Measurements from ENCODE around the gene KCND3.
"Not testable (repeated sequence)": the region's sequence is repeated elsewhere in the genome, so short reads cannot be mapped to it uniquely, and the experiment has no call there.

Gene KCND3

DNA sequence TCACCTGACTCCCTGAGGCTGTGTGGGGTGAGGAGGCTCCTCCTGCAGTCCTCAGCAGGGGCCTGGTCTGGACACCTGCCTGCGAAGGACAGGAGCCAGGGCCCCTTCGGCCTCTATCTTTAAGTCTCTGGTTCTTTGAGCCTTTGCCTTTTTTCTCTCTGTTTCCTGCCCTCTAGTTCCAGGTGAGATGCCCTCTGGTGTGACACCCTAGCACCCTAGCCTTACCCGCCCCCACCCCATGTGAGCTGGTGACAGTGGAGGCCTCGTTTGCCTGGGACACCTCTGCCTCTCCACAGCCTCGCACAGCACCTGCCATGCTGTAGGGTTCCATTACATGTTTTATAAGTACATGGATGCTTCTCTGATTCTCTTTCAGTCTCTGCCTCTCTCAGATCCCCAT is 186.5 kb downstream of the KCND3 start:
- DNase-seq, result no peak

DNA sequence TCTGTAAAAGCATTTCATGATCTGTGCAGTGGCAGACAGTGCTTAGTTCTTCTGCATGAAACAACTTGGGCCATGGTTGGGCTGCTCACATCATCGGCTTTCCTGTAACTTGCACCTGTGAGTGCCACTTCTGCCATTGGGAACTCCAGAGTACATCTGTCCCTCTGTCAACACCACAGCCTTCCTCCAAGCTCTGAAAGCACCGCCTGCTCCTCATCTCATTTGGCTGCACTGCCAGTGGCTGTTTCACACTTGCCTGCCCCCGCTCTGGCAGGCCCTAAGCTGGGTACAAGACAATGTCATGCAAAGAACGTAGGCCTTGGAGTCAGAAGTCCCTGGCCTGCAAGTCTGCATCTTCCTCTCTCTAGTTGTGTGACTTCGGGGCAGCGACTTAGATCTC is 187.4 kb downstream of the KCND3 start:
- DNase-seq, result peak in 1 of 2 experiments; percentile 14

- DNase-seq, result no peak
Measured at GRCh38 chr1:111801071-111801850, 188.2 kb downstream of the KCND3 start.

DNA sequence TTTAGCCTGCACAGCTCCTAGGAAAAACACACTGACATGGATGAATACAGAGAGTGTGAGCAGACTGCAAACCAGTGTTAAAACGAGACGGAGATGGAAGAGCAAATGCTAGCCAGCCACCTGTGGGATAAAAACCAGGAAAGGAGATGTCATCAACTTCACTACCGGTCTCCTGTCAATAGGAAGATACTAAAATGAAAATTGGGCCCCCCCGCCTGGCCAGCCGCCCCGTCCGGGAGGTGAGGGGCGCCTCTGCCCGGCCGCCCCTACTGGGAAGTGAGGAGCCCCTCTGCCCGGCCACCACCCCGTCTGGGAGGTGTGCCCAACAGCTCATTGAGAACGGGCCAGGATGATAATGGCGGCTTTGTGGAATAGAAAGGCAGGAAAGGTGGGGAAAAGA is 189.7 kb downstream of the KCND3 start:
- not testable (repeated sequence) for DNase-seq

DNA sequence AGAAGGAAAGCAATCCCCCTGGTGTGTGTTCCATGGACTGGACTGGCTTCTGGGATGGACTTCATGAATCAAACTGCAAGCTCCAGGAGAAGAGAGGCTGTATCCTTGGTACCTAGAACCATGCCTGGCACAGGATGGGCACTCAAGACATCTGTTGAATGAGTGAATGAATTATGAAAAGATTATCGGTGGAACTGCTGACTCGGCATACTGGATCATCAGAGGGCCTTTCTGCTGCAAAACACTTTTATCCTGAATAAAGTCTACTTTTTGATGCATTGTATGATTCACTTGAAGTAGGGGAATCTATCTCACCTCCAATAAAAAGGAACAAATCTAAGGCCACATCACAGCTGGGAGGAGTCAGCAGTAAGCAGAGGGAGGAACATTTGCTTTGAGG is 190.9 kb downstream of the KCND3 start:
- no peak for DNase-seq

DNA sequence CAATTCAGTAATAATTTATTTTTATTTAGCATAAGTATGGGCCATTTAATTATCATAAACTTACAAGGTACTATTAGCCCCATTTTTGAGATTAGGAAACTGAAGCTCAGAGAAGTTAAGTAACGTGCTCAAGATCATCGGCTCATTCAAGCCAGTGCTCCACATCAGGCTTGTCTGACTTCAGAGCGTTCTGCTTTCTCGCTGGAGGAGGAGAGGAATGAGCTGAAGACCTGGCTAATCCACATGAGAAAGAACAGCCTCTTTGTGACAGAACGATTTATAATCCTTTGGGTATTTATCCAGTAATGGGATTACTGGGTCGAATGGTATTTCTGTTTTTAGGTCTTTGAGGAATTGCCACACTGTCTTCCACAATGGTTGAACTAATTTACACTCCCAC is 194.1 kb downstream of the KCND3 start:
- no peak for DNase-seq

GRCh38 chr1:111793923-111794322 is 195.5 kb downstream of the KCND3 start:
- no peak for DNase-seq

- no peak for DNase-seq
Measured at GRCh38 chr1:111792249-111792648, 197.2 kb downstream of the KCND3 start.

- no peak for DNase-seq
Measured at GRCh38 chr1:111791776-111792175, 197.7 kb downstream of the KCND3 start.

DNA sequence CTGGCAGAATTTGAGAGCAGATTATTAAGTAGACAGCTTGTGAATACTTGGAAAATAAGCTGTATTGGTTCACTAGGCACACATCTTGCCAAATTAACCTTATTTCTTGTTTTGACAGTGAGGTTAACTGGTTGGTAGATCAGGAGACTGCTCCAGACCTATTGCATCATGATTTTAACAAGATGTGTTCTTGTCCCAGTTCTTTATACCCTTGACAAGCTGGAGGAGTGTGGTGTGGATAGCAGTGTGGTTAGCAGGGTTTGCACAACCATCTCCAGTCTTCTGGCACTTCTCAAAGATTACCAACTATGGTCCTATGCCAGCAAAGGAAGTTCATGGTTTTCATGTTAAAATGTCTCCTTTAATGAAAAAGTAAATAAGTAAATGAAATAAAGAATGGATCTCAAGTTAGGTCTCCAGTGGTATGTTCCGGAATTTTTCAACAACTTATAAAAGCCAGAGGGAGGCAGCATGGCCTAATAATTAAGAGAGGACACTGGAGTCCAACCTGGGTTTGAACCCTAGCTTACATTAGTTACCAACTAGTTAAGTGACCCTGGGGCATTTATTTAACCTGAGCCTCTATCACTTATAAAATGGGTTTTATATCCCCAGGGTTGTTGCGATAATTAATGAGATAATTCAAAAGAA is 199.7 kb downstream of the KCND3 start:
- peak; percentile 69 to 86 for DNase-seq

DNA sequence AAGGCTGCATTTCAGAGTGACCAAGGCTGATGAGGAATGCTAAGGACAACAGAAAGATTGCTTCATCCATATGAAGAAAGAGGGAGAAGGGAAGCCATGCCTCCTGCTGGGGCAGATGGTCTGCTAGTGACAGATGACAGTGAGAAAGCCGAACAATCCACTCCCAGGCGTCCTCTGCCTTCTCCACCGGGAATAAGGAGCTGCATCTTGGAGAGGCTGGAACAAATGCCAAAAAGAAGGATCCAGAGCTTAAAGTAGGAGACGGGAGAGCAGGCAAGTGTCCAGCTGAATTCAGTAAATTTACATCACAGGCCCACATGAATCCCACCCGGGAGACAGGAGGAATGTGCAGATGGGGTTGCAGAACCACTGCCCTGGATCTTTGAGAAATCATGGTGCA is 200.3 kb downstream of the KCND3 start:
- DNase-seq, result peak; percentile 69 to 76

DNA sequence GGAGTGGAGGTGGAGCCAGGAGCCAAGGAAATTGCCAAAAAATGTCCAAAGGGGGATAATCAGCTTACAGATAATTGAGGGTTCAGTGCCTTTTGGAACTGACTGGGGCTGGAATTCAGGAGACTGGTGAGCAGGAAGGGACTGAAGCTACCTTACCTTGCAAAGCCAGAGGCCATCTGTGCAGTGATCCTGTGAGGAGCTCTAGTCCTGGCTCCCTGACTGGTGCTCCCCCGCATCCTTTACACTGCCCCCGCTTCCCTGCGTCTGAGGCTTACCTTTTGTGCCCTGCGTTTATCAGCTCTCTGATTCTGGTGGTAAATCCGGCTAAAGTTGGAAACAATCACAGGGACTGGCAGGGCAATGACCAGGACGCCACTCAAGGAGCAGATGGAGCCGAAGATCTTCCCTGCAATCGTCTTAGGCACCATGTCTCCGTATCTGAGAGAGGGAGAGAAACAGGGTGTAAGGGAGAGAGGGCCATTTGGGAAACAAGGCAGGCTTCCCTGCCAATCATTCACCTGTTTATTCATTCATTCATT is 202.7 kb downstream of the KCND3 start:
- peak in 1 of 2 experiments; percentile 5 for DNase-seq

- DNase-seq, result no peak
Measured at GRCh38 chr1:111784273-111784901, 205.1 kb downstream of the KCND3 start.

- no peak for DNase-seq
Measured at GRCh38 chr1:111779546-111779945, 209.9 kb downstream of the KCND3 start.

DNA sequence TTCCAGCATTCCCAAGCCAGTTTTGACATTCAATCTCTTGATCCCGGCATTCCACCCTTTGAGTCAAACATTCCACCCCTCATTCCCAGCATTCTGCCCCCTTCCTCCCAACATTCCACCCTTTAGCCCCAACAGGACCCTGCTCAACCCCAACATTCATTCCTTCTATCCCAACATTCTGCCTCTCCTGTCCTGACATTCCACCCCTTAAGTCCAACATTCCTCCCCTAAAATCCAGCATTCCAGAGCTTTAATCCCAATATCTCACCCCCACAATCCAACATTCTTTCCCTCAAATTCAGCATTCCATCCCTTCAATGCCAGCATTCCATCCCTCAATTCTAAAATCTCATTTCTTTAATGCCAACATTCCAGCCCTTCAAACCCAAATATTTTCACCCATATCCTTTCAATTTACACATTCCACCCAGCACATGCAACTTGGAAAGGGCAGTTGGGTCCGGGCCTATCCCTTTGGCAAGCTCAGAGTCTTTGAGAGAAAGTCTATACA is 210.9 kb downstream of the KCND3 start:
- DNase-seq, result no peak

- DNase-seq, result no peak
Measured at GRCh38 chr1:111778066-111778465, 211.4 kb downstream of the KCND3 start.

DNA sequence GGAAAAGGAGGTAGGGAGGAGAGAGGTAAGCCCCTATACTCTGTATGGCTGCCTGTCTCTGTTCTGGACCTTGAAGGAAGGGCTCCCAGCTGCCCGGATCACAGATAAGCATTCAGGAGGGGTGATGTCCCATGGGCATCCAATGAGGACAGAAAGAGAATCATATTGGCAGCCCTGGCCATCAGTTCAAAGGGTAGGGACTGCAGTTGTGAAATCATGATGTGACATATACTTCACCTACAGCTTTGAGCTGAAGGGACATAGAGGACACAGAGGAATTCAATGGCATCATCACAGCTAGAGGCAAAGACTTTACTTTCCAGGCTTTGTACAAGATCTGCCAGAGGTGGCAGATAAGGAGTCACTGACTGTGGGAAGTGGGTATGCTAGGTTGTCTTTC is 212.2 kb downstream of the KCND3 start:
- no peak for DNase-seq

DNA sequence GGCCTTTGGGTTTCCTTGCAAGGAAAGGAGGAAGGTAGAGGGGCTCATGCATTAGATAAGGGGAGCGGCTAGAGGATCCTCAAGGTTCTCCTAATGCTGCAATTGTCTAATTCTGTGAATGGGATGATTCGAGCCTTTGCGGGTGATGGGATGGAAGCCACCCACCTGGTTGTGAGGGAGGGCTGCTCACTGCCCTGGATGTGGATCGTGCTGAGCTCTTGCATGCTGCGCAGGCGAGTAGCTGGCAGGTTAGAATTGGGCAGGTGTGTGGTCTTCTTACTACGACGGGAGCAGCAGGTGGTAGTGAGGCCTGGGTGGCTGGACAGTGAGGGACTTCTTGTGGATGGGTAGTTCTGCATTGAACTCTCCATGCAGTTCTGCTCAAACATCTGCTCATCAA is 212.6 kb downstream of the KCND3 start:
- no peak for DNase-seq

GRCh38 chr1:111776391-111776790 is 213.1 kb downstream of the KCND3 start:
- DNase-seq, result no peak

DNA sequence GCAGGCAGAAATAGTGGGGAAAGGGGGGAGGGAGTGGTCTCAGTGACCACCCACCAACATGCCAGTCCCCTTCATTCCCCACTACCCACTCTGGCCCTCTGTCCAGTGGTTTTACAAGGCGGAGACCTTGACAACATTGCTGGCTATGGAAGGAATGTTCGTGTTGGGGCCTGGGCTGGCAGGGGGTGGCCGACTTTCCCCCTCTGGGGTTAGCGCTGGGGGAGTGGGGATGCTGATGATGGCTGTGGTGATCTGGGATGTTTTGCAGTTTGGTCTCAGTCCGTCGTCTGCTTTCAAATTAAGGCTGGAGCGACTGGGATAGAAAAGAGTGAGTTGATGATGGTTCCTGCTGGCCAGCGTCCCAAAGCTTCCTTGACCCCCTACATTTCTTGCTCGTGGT is 213.5 kb downstream of the KCND3 start:
- no peak for DNase-seq

GRCh38 chr1:111770916-111771315 is 218.6 kb downstream of the KCND3 start:
- no peak for DNase-seq

DNA sequence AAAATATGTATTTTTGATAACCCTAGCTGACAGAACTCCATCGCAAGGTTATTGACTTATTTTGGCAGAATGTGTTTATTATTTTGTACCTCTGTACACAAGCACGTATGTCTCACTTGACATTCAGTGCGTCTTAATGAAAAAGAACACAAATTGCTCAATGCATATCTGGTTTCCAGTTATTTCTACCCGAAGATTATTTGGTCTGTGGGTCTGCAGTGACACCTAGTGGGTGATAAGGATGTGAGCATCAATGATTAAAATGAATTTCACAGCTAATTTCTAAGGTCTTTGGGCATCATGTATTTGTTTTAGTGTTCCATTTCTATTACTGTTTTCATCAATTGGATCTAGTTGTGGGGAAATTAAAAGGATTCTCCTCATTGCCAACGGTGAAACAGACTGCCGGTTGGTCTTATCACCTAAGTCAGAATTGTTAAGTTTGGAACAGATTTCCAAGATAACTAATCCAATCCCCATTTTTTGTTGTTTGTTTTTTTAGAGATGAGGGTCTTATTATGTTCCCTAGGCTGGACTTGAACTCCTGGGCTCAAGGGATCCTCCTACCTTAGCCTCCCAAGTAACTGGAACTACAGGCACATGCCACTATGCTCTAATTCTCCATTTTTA is 219.8 kb downstream of the KCND3 start:
- peak; percentile 64 to 83 for DNase-seq

DNA sequence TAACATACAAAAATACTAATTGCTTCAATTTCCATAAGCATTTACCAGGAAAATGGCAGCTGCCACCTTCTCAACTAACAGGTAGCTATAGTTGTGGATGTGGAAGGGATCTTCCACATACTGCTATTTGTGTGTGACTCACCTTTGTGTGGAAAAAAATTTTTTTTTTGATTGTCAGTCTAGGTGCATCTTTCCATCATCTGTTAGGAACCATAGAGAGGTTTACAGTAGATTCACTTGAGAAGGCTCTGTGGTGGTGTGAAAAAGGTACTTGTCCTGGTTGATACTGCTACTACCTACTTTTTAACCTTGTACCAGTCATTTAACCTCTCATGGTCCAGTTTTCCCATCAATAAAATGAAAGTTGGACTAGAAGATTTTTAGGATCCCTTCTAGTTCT is 220.8 kb downstream of the KCND3 start:
- DNase-seq, result no peak

Measured in NCI-H446 (cell line).